ENCODE results near the gene NFATC4.

Gene NFATC4

GRCh38 chr14:24395609-24396582 is 27.9 kb downstream of the NFATC4 start:
- Histone ChIP-seq H3K9ac (no peak overlapping the region), H3K27ac (no peak overlapping the region), H3K27me3 (ENCODE audit: insufficient read depth, low read depth) (no peaks in the 10 kb centered on the region), H2AFZ (ENCODE audit: low read depth) (no peak overlapping the region), H3K4me3 (IDR thresholded peaks at IDR 0.05; ENCODE audit: insufficient read depth, low read depth, low read length) (no peak overlapping the region), H3K36me3 (ENCODE audit: insufficient read depth) (no peaks in the 10 kb centered on the region), H3K4me2 (no peak overlapping the region), H3K4me1 (ENCODE audit: low read depth, poor library complexity, severe bottlenecking) (no peaks in the 10 kb centered on the region), H4K20me1 (ENCODE audit: insufficient read depth) (no peaks in the 10 kb centered on the region), H3K79me2 (ENCODE audit: insufficient read depth, low read depth) (no peaks in the 10 kb centered on the region)
- TF ChIP-seq, protein P1, sequence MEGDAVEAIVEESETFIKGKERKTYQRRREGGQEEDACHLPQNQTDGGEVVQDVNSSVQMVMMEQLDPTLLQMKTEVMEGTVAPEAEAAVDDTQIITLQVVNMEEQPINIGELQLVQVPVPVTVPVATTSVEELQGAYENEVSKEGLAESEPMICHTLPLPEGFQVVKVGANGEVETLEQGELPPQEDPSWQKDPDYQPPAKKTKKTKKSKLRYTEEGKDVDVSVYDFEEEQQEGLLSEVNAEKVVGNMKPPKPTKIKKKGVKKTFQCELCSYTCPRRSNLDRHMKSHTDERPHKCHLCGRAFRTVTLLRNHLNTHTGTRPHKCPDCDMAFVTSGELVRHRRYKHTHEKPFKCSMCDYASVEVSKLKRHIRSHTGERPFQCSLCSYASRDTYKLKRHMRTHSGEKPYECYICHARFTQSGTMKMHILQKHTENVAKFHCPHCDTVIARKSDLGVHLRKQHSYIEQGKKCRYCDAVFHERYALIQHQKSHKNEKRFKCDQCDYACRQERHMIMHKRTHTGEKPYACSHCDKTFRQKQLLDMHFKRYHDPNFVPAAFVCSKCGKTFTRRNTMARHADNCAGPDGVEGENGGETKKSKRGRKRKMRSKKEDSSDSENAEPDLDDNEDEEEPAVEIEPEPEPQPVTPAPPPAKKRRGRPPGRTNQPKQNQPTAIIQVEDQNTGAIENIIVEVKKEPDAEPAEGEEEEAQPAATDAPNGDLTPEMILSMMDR (conservative IDR thresholded peaks at IDR 0.05; ENCODE audit: low read depth, low read length), result no peak

DNA sequence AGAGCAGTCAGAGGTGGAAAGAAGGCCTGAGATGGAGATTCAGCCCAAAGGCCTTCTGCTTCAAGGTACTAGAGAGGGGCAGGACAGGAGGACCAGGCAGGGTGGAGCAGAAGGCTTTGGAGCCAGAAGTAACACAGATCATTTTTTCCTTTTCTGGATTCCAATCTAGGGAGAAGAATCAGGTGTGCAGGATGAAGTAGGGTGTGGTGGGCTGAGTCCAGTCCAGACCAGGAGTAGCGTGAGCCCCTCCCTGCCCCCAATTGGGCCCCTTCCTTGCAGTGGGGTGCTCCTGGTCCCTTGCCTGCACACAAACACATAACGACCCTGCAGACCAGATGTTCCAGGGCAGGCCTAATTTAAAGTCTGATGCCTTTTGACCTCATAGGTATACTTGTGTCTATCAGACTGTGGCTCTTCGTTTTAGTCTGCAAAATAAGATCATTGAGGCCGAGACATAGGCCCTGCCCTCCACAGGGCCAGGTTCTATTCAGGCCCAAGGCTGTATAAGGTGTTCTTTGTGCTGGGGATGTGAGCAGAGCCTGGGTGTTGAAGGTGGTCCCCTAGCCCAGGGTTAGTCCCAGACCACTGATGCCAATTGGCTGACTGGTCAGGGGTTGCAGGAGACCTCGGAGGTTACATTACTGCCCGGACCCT is 29.8 kb downstream of the NFATC4 start:
- Histone ChIP-seq H3K27me3 (ENCODE audit: insufficient read depth, low read depth) (no peaks in the 10 kb centered on the region), H4K20me1 (ENCODE audit: insufficient read depth) (no peaks in the 10 kb centered on the region), H3K9ac (no peak overlapping the region), H3K79me2 (ENCODE audit: insufficient read depth, low read depth) (no peaks in the 10 kb centered on the region), H3K36me3 (ENCODE audit: insufficient read depth) (no peaks in the 10 kb centered on the region), H2AFZ (ENCODE audit: low read depth) (no peak overlapping the region), H3K27ac (no peak overlapping the region), H3K4me1 (ENCODE audit: low read depth, poor library complexity, severe bottlenecking) (no peaks in the 10 kb centered on the region), H3K4me3 (IDR thresholded peaks at IDR 0.05; ENCODE audit: insufficient read depth, low read depth, low read length) (no peak overlapping the region), H3K4me2 (no peak overlapping the region)
- TF ChIP-seq, protein P1 (conservative IDR thresholded peaks at IDR 0.05; ENCODE audit: low read depth, low read length), result no peak

DNA sequence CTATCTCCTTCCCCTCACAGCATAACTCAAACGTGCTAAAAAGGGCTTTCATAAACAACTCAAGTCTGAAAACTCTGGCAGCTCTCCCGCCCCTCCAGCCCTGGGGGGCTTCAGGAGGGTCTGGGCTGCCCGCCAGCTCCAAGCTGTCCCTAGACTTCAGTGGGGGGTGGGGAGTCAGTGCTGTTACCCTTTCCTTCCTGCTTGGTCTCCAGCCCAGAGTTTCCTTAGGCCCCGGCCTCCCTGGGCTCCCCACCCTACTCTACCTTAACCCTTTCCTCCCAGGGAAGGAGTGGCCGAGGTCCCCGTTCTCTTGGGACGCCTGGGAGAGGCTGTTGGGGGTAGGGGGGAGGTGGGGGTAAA is 30.3 kb downstream of the NFATC4 start:
- Histone ChIP-seq H2AFZ (ENCODE audit: low read depth) (no peak overlapping the region), H3K9ac (no peak overlapping the region), H3K4me2 (no peak overlapping the region), H3K79me2 (ENCODE audit: insufficient read depth, low read depth) (no peaks in the 10 kb centered on the region), H4K20me1 (ENCODE audit: insufficient read depth) (no peaks in the 10 kb centered on the region), H3K4me1 (ENCODE audit: low read depth, poor library complexity, severe bottlenecking) (no peaks in the 10 kb centered on the region), H3K36me3 (ENCODE audit: insufficient read depth) (no peaks in the 10 kb centered on the region), H3K27me3 (ENCODE audit: insufficient read depth, low read depth) (no peaks in the 10 kb centered on the region), H3K4me3 (IDR thresholded peaks at IDR 0.05; ENCODE audit: insufficient read depth, low read depth, low read length) (no peak overlapping the region), H3K27ac (no peak overlapping the region)
- TF ChIP-seq, protein P1 (conservative IDR thresholded peaks at IDR 0.05; ENCODE audit: low read depth, low read length), result no peak

GRCh38 chr14:24398653-24399446 is 30.9 kb downstream of the NFATC4 start, which contains the start of gene NYNRIN:
Gene NYNRIN, plus strand, starts transcription at chr14:24399003. Its CDS starts 244 bp downstream, at chr14:24399247.
- Histone ChIP-seq H3K79me2 (ENCODE audit: insufficient read depth, low read depth) (no peaks in the 10 kb centered on the region), H3K4me2 (no peak within 1 kb of the TSS), H3K27ac (no peak within 1 kb of the TSS), H4K20me1 (ENCODE audit: insufficient read depth) (no peaks in the 10 kb centered on the region), H3K4me3 (IDR thresholded peaks at IDR 0.05; ENCODE audit: insufficient read depth, low read depth, low read length) (no peak within 1 kb of the TSS), H3K9ac (no peak within 1 kb of the TSS), H2AFZ (ENCODE audit: low read depth) (no peak within 1 kb of the TSS), H3K27me3 (ENCODE audit: insufficient read depth, low read depth) (no peaks in the 10 kb centered on the region), H3K36me3 (ENCODE audit: insufficient read depth) (no peaks in the 10 kb centered on the region), H3K4me1 (ENCODE audit: low read depth, poor library complexity, severe bottlenecking) (no peaks in the 10 kb centered on the region)
- TF ChIP-seq, protein P1 (conservative IDR thresholded peaks at IDR 0.05; ENCODE audit: low read depth, low read length), result no peak

Measured in KMS-11 (cell line).